GM12872 (cell line): ENCODE measurements around the gene NHSL2.

Experiments
- CTCF ChIP-seq: IDR thresholded peaks from 3 replicates; pipeline ENCODE4 v1.5.1; 2011; ENCODE audit warnings: low read depth, mild to moderate bottlenecking, low read length, moderate library complexity; ENCODE audit not compliant: insufficient read depth

The NHSL2 gene

GRCh38 chrX:72020204-72020603 is 109.6 kb downstream of the NHSL2 start:
- no peak for TF ChIP-seq CTCF

DNA sequence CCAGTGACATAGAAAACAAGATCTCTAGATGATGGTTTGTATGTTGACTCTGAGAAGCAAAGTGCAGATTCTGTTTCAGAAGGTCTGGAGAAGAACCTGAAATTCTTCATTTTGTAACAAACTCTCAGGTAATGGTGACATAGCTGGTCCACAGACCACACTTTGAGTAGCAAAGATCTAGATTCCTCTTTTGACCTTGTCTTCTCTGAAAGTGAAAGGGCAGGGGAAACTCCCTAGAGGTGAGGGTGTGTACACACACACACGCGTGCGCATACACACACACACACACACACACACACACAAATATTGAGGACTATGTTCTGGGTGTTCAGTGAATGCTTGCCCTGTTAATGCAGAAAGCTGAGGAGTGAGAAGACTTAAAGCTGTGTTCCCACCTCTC is 110.1 kb downstream of the NHSL2 start:
- no peak for TF ChIP-seq CTCF

DNA sequence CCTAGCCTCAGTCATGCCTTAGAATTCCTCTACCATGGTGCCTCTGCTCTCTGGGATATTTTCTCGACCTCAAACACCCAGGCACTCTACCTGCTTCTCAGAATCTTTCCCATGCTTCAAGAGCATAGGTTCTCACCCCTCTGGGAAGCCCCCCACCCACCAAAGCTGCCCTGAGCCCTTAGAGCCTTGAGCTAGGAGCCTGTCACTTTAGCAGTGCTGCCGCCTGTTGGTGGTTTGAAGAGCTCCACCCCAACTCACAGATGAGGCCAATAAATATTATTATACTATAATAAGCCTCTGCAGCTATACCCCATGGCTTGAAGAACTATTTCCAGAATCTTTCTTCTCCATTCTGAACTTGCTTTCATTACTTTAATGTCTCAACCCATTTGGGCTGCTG is 111.3 kb downstream of the NHSL2 start:
- peak; percentile 47; the same call in 1 of the 3 replicates for TF ChIP-seq CTCF

DNA sequence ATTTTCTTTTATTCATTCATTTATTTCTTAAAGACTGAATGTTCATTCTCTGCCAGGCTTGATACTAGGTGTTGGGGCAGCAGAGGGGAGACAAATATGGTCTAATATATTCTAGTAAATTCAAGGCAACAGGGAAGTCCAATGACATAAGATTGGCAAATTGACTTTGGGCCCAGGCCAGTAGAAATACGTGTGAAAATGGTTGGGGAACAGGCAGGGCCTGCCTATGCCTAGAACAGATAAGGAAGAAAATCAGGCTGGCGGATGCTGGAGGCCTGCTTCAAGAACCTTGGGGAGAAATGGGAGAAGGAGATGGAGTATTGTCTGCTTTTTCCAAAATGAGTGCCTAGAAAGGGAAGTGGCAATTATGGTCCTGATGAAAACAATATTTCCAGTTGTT is 112.4 kb downstream of the NHSL2 start:
- TF ChIP-seq CTCF = no peak

DNA sequence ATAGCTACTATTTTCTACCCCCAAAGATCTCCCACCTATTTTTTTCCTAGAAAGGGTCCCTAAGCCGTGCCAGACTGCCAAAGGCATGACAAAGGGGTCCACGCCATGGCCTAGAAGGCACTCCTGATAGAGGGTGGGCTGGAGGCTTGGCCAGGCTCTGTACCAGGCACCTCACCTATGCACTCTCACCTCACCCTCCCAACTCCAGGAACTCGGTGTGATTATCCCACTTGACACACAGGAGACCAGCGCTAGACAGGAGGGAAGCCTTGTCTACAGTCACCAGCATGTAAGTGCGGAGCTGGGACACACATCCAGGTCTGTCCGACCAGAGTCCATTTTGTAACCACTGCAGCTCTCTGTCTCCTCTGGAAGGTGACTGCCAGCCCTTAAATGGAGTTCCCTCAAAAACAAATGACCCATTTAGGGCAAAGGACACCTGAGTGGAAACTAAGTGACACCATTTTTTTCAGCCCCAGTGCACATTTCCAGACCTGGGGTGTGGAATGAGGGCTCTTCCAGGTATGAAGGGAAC is 114.7 kb downstream of the NHSL2 start:
- TF ChIP-seq CTCF = no peak

DNA sequence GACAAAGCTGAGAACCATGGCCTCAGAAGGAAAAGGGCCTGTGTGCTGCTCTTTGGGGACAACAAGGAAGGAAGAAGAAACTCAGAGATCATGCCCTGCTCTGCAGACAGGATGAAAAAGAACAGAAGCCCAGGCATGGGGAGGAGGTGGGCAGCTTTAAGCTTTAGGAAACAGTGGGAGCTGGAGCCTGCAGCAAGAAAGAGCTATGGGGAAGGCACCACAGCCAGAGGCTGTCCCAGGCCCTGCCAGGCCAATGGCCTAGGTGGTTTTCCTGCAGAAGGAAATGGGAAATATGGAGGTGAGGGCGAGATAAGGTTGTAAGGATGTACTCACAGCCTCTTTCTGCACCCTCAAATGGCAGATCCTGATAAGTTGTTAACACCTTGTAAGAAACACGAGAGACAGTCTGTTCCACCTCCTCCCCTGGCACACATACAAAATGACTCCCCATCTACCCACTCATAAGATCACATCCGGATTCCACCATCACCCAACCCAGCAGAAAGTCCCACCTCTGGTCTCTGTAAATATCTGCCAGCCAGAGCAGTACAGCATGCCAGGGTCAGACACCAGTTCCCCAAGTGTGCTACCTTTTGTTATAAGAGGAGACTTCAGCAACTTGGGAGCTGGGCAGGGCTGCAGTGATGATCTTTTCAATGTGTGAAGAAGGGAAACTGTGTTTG is 115.8 kb downstream of the NHSL2 start:
- TF ChIP-seq CTCF = no peak

- no peak for TF ChIP-seq CTCF
Measured at GRCh38 chrX:72027024-72027913, 116.6 kb downstream of the NHSL2 start.
